HepG2 (cell line): ENCODE measurements around the gene CABLES1. TPM values are rescaled to one million over a fixed set of nuclear protein-coding genes. Genes with fewer than 3 reads are reported as not detected.
A peak's percentile ranks its signal among the peaks of the same experiment; 100 is the strongest.

Experiments
- ATAC-seq: fragments of 200-7000 bp; cut with Tn5 transposase; 3 replicates; pipeline ENCODE4 v1.9.1; 2020; ENCODE audit warnings: mild to moderate bottlenecking, moderate library complexity
- BruUV-seq: library from RNA; stranded (reverse); fragments of 400-500 nt; replicated peaks from 2 replicates; lab custom pipeline; 2021; lab: Mats Ljungman, UMichigan
- CTCF ChIA-PET: fragments of 300-600 bp; formaldehyde crosslinking; extraction: SDS; loops from one replicate; lab custom pipeline; 2021; ENCODE audit warnings: low total read pairs, inconsistent platforms, low intra/inter-chr PET ratio; lab: Yijun Ruan, JAX
- POLR2A ChIA-PET: fragments of 350-600 bp; sonication (Branson Sonifier 250); formaldehyde crosslinking; loops from one replicate; lab custom pipeline; 2020; ENCODE audit warnings: antibody characterized with exemption, inconsistent platforms; lab: Yijun Ruan, JAX
- DNase-seq: peaks from one replicate; pipeline ENCODE4 v3.0.0-alpha.2; 2015; ENCODE audit warnings: low spot score
- FAIRE-seq: peaks from 3 replicates; lab custom pipeline; 2011; peaks lifted over from hg19 to GRCh38; lab: Jason Lieb, UNC
- H2AFZ ChIP-seq: one replicate; pipeline ENCODE4 v1.6.1; 2011; ENCODE audit warnings: low read length, inconsistent platforms
- H3K27ac ChIP-seq: fragments of 300-600 bp; 3 replicates; pipeline ENCODE4 v1.8.0; 2011; ENCODE audit warnings: mixed run types, mild to moderate bottlenecking, mixed read lengths, low read length, inconsistent platforms; ENCODE audit not compliant: insufficient read depth; ENCODE audit errors: extremely low read length
- H3K27me3 ChIP-seq, 2 experiments: fragments of 200-600 bp in 1 of 2; 2 replicates in 1 of 2; 3 replicates in 1 of 2; pipeline versions ENCODE4 v1.6.0 to v1.8.0; 2011; ENCODE audit warnings: low read length in 2 of 2, mild to moderate bottlenecking in 2 of 2, moderate library complexity in 2 of 2, inconsistent platforms in 1 of 2; ENCODE audit not compliant: insufficient read depth in 2 of 2, control insufficient read depth in 1 of 2
- H3K36me3 ChIP-seq, 2 experiments: fragments of 200-600 bp in 1 of 2; replicated peaks in 1 of 2; 2 replicates in 1 of 2; 3 replicates in 1 of 2; pipeline versions ENCODE4 v1.5.1 to v1.8.0; 2011; ENCODE audit warnings: low read length in 2 of 2, inconsistent platforms in 1 of 2; ENCODE audit not compliant: insufficient read depth in 2 of 2, control insufficient read depth in 1 of 2
- H3K4me1 ChIP-seq: 2 replicates; pipeline ENCODE4 v1.5.1; 2012; ENCODE audit warnings: low read length, inconsistent platforms; ENCODE audit not compliant: insufficient read depth
- H3K4me2 ChIP-seq: 2 replicates; pipeline ENCODE4 v1.6.0; 2011; ENCODE audit warnings: low read depth, low read length, inconsistent platforms
- H3K4me3 ChIP-seq, 3 experiments: fragments of 200-600 bp in 1 of 3; sonication (generic), shearing (Covaris generic) in 1 of 3; replicated peaks in 1 of 3; 2 replicates each; pipeline ENCODE4 v1.5.1; 2011 to 2016; ENCODE audit warnings: low read length in 3 of 3, inconsistent platforms in 2 of 3, low read depth in 2 of 3, mild to moderate bottlenecking in 2 of 3, control low read depth in 1 of 3, mixed read lengths in 1 of 3; ENCODE audit not compliant: insufficient read depth in 1 of 3
- H3K79me2 ChIP-seq: one replicate; pipeline ENCODE4 v1.6.1; 2011; ENCODE audit warnings: low read length, inconsistent platforms; ENCODE audit not compliant: insufficient read depth
- H3K9ac ChIP-seq: 2 replicates; pipeline ENCODE4 v1.6.0; 2011; ENCODE audit warnings: mild to moderate bottlenecking, low read depth, low read length, inconsistent platforms; ENCODE audit not compliant: insufficient read depth
- H3K9me3 ChIP-seq: 2 replicates; pipeline ENCODE4 v1.5.1; 2012; ENCODE audit warnings: mild to moderate bottlenecking, low read length
- H4K20me1 ChIP-seq: 2 replicates; pipeline ENCODE4 v1.6.0; 2011; ENCODE audit warnings: inconsistent platforms, mild to moderate bottlenecking, low read length, moderate library complexity; ENCODE audit not compliant: insufficient read depth
- HDAC2 ChIP-seq: sonication (generic); formaldehyde crosslinking; IDR thresholded peaks from 2 replicates; pipeline ENCODE4 v1.4.0; 2020; ENCODE audit warnings: missing genetic modification reagents
- whole genome bisulfite sequencing: methylation state at CpG from one replicate; pipeline ENCODE4 v1.1.6; 2017; ENCODE audit warnings: low lambda C conversion rate; 5-methylcytosine and 5-hydroxymethylcytosine counted together
- in situ Hi-C: cut with HindIII; loops from 2 replicates; pipeline ENCODE4 v1.10.0; 2017; ENCODE audit warnings: low pct_unique_long_range_greater_than_20kb; ENCODE audit not compliant: extremely low pct_ligation_motif_present
- intact Hi-C: fragments of 100-400 bp; cut with micrococcal nuclease; formaldehyde crosslinking; loops from one replicate; pipeline ENCODE4 v1.10.0; 2022; ENCODE audit not compliant: unreplicated experiment
- polyA plus RNA-seq, 8 experiments: library from polyadenylated mRNA; depleted of rRNA in 3 of 8; stranded (reverse) in 7 of 8; unstranded in 1 of 8; fragments of >200 nt; fragmentation: Illumina TruSeq in 4 of 8; extraction: Trizol in 4 of 8; gene quantifications; 2 replicates each; pipeline versions ENCODE4 v1.2.1 to v1.2.3, GENCODE V29; 2011 to 2016; ENCODE audit warnings: low read depth in 4 of 8, missing spikeins in 1 of 8, mixed read lengths in 1 of 8; ENCODE audit not compliant: insufficient read depth in 1 of 8
- total RNA-seq, 5 experiments: library from RNA; depleted of rRNA; stranded (reverse); fragments of >200 nt; fragmentation: Illumina TruSeq; extraction: Trizol; gene quantifications; 2 replicates each; pipeline ENCODE4 v1.2.3, GENCODE V29; 2016; ENCODE audit warnings: low read depth in 1 of 5
- TF ChIP-seq, protein P1 (sequence below): sonication (generic); formaldehyde crosslinking; IDR thresholded peaks from 2 replicates; pipeline ENCODE4 v1.4.0; 2020; ENCODE audit warnings: missing genetic modification reagents, mild to moderate bottlenecking, borderline replicate concordance
- TF ChIP-seq, protein P2 (sequence below): sonication (generic); formaldehyde crosslinking; IDR thresholded peaks from 2 replicates; pipeline ENCODE4 v1.9.0; 2021; ENCODE audit warnings: mild to moderate bottlenecking, missing genetic modification reagents

The CABLES1 gene
- total and polyA plus RNA-seq, 2 of the 13 experiments (the other 11 are each of a cell fraction or from before 2014, with no cell fraction given) = 14.7 to 25.8 TPM

DNA sequence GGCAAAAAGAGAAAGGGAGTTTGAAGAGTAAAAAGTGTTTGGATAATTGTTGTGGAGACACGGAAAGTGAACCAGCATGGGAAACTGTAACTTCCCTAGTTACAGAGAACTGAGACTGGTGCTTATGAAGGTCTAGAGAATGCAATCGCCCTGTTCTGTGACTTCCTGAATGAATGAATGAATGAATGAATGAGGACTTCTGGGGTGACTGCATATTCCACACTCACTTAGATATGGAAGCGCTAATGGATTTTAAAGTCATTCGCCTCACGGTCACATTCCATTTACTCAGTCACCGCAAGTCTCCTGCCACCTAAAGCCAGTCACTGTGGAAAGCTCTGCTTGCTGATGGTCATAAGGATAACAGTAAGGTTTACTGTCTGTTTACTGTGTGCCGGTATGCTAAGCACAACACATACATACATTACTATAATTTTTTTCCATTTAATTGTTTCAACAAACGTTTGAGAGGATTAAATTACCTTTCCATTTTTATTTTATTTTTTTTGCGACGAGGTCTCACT, 138.2 kb downstream of the CABLES1 start (continued):
- TF ChIP-seq, protein P1, sequence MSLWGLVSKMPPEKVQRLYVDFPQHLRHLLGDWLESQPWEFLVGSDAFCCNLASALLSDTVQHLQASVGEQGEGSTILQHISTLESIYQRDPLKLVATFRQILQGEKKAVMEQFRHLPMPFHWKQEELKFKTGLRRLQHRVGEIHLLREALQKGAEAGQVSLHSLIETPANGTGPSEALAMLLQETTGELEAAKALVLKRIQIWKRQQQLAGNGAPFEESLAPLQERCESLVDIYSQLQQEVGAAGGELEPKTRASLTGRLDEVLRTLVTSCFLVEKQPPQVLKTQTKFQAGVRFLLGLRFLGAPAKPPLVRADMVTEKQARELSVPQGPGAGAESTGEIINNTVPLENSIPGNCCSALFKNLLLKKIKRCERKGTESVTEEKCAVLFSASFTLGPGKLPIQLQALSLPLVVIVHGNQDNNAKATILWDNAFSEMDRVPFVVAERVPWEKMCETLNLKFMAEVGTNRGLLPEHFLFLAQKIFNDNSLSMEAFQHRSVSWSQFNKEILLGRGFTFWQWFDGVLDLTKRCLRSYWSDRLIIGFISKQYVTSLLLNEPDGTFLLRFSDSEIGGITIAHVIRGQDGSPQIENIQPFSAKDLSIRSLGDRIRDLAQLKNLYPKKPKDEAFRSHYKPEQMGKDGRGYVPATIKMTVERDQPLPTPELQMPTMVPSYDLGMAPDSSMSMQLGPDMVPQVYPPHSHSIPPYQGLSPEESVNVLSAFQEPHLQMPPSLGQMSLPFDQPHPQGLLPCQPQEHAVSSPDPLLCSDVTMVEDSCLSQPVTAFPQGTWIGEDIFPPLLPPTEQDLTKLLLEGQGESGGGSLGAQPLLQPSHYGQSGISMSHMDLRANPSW (CRISPR knock-in tag) = no peak

DNA sequence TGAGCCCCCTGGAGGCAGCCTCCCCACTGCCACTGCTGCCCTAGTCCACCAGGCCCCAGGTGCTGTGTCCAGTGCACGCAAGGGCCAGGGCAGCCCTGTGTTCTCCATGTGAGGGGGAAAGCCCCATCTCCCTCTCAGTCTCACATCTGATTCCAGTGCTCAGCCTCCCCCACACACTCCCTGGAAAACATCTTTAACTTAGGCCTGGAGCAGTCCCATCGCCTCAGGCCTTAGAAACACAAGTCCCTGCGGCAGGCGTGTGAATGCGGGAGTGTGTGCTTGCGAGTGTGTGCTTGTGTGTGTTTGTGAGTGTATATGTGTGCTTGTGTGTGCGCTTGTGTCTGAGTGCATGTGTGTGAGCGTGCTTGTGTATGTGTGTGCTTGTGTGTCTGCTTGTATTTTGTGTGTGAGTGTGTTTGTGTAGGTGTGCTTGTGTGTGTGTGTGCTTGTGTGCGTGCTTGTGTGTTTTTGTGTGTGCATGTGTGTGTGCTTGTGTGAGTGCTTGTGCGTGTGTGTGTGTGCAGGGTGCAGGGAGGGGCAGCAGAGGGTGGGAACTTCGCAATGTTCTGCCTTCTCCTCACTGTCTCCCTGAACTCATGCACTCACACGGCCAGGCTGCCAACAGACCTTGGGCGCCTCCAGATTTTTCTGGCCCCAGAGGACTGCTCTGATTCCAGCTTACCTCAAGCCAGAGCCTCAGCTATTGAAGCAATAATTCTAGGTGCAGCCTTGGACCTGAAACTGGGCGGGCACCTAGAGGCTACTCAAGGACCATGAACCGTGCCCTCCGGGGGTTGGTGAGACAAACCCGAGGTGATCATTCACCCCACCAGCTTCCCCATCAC, 139.6 kb downstream of the CABLES1 start:
- Histone ChIP-seq H3K27me3 (no peaks in the 10 kb centered on the region), H3K9me3 (peaks cover 16% of the 10 kb centered on the region), H3K79me2 (no peaks in the 10 kb centered on the region), H4K20me1 (no peaks in the 10 kb centered on the region), H3K4me2 (no peak overlapping the region), H3K4me1 (no peaks in the 10 kb centered on the region), H3K4me3 (no peak overlapping the region), H3K36me3 (no peaks in the 10 kb centered on the region), H3K9ac (no peak overlapping the region), H2AFZ (no peak overlapping the region), H3K27ac (no peak overlapping the region)
- POLR2A ChIA-PET = no interaction called here
- CTCF ChIA-PET = no interaction called here
- WGBS = 94% methylated on average over 15 of the region's 17 CpGs
- FAIRE-seq = no peak
- peak; percentile 35; the same call in 1 of the 3 replicates for ATAC-seq
- DNase-seq = no peak
- TF ChIP-seq, protein P2, sequence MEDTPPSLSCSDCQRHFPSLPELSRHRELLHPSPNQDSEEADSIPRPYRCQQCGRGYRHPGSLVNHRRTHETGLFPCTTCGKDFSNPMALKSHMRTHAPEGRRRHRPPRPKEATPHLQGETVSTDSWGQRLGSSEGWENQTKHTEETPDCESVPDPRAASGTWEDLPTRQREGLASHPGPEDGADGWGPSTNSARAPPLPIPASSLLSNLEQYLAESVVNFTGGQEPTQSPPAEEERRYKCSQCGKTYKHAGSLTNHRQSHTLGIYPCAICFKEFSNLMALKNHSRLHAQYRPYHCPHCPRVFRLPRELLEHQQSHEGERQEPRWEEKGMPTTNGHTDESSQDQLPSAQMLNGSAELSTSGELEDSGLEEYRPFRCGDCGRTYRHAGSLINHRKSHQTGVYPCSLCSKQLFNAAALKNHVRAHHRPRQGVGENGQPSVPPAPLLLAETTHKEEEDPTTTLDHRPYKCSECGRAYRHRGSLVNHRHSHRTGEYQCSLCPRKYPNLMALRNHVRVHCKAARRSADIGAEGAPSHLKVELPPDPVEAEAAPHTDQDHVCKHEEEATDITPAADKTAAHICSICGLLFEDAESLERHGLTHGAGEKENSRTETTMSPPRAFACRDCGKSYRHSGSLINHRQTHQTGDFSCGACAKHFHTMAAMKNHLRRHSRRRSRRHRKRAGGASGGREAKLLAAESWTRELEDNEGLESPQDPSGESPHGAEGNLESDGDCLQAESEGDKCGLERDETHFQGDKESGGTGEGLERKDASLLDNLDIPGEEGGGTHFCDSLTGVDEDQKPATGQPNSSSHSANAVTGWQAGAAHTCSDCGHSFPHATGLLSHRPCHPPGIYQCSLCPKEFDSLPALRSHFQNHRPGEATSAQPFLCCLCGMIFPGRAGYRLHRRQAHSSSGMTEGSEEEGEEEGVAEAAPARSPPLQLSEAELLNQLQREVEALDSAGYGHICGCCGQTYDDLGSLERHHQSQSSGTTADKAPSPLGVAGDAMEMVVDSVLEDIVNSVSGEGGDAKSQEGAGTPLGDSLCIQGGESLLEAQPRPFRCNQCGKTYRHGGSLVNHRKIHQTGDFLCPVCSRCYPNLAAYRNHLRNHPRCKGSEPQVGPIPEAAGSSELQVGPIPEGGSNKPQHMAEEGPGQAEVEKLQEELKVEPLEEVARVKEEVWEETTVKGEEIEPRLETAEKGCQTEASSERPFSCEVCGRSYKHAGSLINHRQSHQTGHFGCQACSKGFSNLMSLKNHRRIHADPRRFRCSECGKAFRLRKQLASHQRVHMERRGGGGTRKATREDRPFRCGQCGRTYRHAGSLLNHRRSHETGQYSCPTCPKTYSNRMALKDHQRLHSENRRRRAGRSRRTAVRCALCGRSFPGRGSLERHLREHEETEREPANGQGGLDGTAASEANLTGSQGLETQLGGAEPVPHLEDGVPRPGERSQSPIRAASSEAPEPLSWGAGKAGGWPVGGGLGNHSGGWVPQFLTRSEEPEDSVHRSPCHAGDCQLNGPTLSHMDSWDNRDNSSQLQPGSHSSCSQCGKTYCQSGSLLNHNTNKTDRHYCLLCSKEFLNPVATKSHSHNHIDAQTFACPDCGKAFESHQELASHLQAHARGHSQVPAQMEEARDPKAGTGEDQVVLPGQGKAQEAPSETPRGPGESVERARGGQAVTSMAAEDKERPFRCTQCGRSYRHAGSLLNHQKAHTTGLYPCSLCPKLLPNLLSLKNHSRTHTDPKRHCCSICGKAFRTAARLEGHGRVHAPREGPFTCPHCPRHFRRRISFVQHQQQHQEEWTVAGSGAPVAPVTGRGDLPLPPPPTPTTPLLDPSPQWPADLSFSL (CRISPR knock-in tag) = peak; percentile 65; the same call in 1 of the 2 replicates
- TF ChIP-seq HDAC2 (CRISPR knock-in tag) = no peak
- intact Hi-C loops = no loop called here
- in situ Hi-C loops = no loop called here
- no TSS peak for BruUV-seq
